Suprapubic skin (tissue), 4 donors: ENCODE results near the gene MAMLD1. TPM values are rescaled to one million over a fixed set of nuclear protein-coding genes. Genes with fewer than 3 reads are reported as not detected.

ENCODE experiments used
- DNase-seq, 2 donors: peaks; one replicate each; pipeline ENCODE4 v3.0.0-alpha.2; 2019; ENCODE audit warnings: low spot score in 2 of 2
- H3K27ac ChIP-seq: fragments of 200-600 bp; sonication (generic); one replicate; pipeline ENCODE4 v1.5.1; 2019
- H3K27me3 ChIP-seq: fragments of 200-600 bp; sonication (generic); one replicate; pipeline ENCODE4 v1.5.1; 2019
- H3K36me3 ChIP-seq: fragments of 200-600 bp; sonication (generic); one replicate; pipeline ENCODE4 v1.5.1; 2019
- H3K4me1 ChIP-seq: fragments of 200-600 bp; sonication (generic); one replicate; pipeline ENCODE4 v1.5.1; 2019
- H3K4me3 ChIP-seq: fragments of 200-600 bp; sonication (generic); one replicate; pipeline ENCODE4 v1.5.1; 2019; ENCODE audit warnings: mild to moderate bottlenecking
- H3K9me3 ChIP-seq: fragments of 200-600 bp; sonication (generic); one replicate; pipeline ENCODE4 v1.5.1; 2019
- CTCF ChIP-seq, 2 donors: fragments of 200-600 bp in 1 of 2; fragments of 450-650 bp in 1 of 2; sonication (generic) in 1 of 2; IDR thresholded peaks; one replicate each; pipeline ENCODE4 v1.5.1; 2016 to 2019; ENCODE audit warnings: antibody characterized with exemption in 2 of 2, mild to moderate bottlenecking in 1 of 2, moderate library complexity in 1 of 2
- EP300 ChIP-seq: sonication (generic); formaldehyde crosslinking; IDR thresholded peaks from one replicate; pipeline ENCODE4 v1.6.1; 2017; ENCODE audit warnings: antibody characterized with exemption
- POLR2A ChIP-seq, 2 donors: fragments of 450-650 bp; IDR thresholded peaks; one replicate each; pipeline ENCODE4 v1.6.1; 2017; ENCODE audit warnings: antibody characterized with exemption in 2 of 2, mild to moderate bottlenecking in 2 of 2, moderate library complexity in 2 of 2
- POLR2AphosphoS5 ChIP-seq, 3 donors: sonication (generic); formaldehyde crosslinking; IDR thresholded peaks; one replicate each; pipeline ENCODE4 v1.6.1; 2017; ENCODE audit warnings: antibody characterized with exemption in 3 of 3
- WGBS: methylation state at CpG from one replicate; pipeline ENCODE4 v1.1.5; 2018; 5-methylcytosine and 5-hydroxymethylcytosine counted together
- total RNA-seq, 4 donors: library from RNA; depleted of rRNA; stranded (reverse); fragments of >200 nt; gene quantifications; one replicate each; pipeline ENCODE4 v1.1.0, GENCODE V29; 2016

MAMLD1 gene
- total RNA-seq, 4 donors from 2014 or later: 0.68 to 4.5 (median 3.4) TPM

GRCh38 chrX:150464001-150464400 is 100.9 kb downstream of the MAMLD1 start:
- no peak overlapping the region for H3K27ac ChIP-seq
- DNase-seq: no peak
- H3K4me1 ChIP-seq: no peaks in the 10 kb centered on the region
- TF ChIP-seq EP300 (no peak), POLR2A (IDR thresholded peaks at IDR 0.05) (no peak), CTCF (IDR thresholded peaks at IDR 0.05) (no peak)
- no peak overlapping the region for H3K4me3 ChIP-seq
- H3K9me3 ChIP-seq: no peaks in the 10 kb centered on the region
- no peaks in the 10 kb centered on the region for H3K36me3 ChIP-seq
- WGBS: 82% methylated on average over 6 of the region's 6 CpGs
- H3K27me3 ChIP-seq: no peaks in the 10 kb centered on the region

- TF ChIP-seq CTCF (IDR thresholded peaks at IDR 0.05) (no peak), POLR2AphosphoS5 (IDR thresholded peaks at IDR 0.05) (no peak), EP300 (no peak), POLR2A (IDR thresholded peaks at IDR 0.05) (no peak)
Measured at GRCh38 chrX:150465326-150465725, 102.2 kb downstream of the MAMLD1 start.

GRCh38 chrX:150465881-150466775 is 103.0 kb downstream of the MAMLD1 start:
- TF ChIP-seq POLR2AphosphoS5 (IDR thresholded peaks at IDR 0.05) (no peak), CTCF (IDR thresholded peaks at IDR 0.05) (no peak), POLR2A (IDR thresholded peaks at IDR 0.05) (no peak), EP300 (no peak)
- no peaks in the 10 kb centered on the region for H3K27me3 ChIP-seq
- H3K4me3 ChIP-seq: no peak overlapping the region
- 78% methylated on average over 15 of the region's 15 CpGs for WGBS
- H3K36me3 ChIP-seq: no peaks in the 10 kb centered on the region
- no peak overlapping the region for H3K27ac ChIP-seq
- H3K9me3 ChIP-seq: no peaks in the 10 kb centered on the region
- no peaks in the 10 kb centered on the region for H3K4me1 ChIP-seq
- no peak for DNase-seq

More at GRCh38 chrX:150465326-150465725, 102.2 kb downstream of the MAMLD1 start:
- 60% methylated on average over 5 of the region's 5 CpGs for WGBS
- Histone ChIP-seq H3K36me3 (no peaks in the 10 kb centered on the region), H3K4me1 (no peaks in the 10 kb centered on the region), H3K4me3 (no peak overlapping the region), H3K9me3 (no peaks in the 10 kb centered on the region), H3K27ac (no peak overlapping the region), H3K27me3 (no peaks in the 10 kb centered on the region)
- no peak for DNase-seq

- no peaks in the 10 kb centered on the region for H3K27me3 ChIP-seq
- H3K4me1 ChIP-seq: no peaks in the 10 kb centered on the region
- H3K27ac ChIP-seq: no peak overlapping the region
- no peaks in the 10 kb centered on the region for H3K36me3 ChIP-seq
- no peak overlapping the region for H3K4me3 ChIP-seq
- H3K9me3 ChIP-seq: no peaks in the 10 kb centered on the region
- TF ChIP-seq EP300 (no peak), POLR2A (IDR thresholded peaks at IDR 0.05) (no peak), POLR2AphosphoS5 (IDR thresholded peaks at IDR 0.05) (no peak), CTCF (IDR thresholded peaks at IDR 0.05) (no peak)
- DNase-seq: no peak
- WGBS: 95% methylated on average over 4 of the region's 4 CpGs
Measured at GRCh38 chrX:150472306-150472705, 109.2 kb downstream of the MAMLD1 start.

GRCh38 chrX:150473371-150473770 is 110.3 kb downstream of the MAMLD1 start:
- Histone ChIP-seq H3K9me3 (no peaks in the 10 kb centered on the region), H3K27ac (no peak overlapping the region), H3K4me3 (no peak overlapping the region), H3K27me3 (no peaks in the 10 kb centered on the region), H3K4me1 (no peaks in the 10 kb centered on the region), H3K36me3 (no peaks in the 10 kb centered on the region)
- no peak for TF ChIP-seq CTCF (IDR thresholded peaks at IDR 0.05)
- TF ChIP-seq POLR2AphosphoS5 (IDR thresholded peaks at IDR 0.05): no peak
- no peak for TF ChIP-seq POLR2A (IDR thresholded peaks at IDR 0.05)
- TF ChIP-seq EP300: no peak
- DNase-seq: no peak
- WGBS: 90% methylated on average over 2 of the region's 8 CpGs
